NCI-H1694 treated with DMSO at 0.1 percent for 48 hours (cell line): Measurements from ENCODE around the gene KRT35.

Source experiments
- DNase-seq: peaks from one replicate; lab custom pipeline; 2025; lab: John Stamatoyannopoulos, UW

The KRT35 gene

GRCh38 chr17:41511716-41512115 is 30.8 kb upstream of the KRT35 start:
- DNase-seq = no peak

DNA sequence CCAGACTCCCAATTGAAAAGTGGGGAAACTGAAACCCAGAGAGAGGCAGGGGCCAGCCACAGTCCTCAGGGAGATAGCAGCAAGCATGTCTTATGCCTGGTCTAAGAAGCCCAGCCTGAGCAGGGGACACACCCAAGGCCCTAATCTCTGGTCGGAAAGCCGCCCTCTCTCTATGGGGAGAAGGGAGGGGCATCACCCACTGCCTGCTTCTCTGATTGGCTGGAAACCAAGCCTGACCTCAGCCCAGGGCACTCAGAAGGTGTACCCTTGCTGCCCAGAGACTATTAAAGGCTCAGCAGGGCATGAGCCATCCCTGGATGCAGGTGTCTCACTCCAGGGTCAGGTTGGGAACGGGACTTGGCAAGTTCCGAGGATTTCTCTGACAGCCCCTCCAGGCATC is 30.2 kb upstream of the KRT35 start:
- DNase-seq = no peak

DNA sequence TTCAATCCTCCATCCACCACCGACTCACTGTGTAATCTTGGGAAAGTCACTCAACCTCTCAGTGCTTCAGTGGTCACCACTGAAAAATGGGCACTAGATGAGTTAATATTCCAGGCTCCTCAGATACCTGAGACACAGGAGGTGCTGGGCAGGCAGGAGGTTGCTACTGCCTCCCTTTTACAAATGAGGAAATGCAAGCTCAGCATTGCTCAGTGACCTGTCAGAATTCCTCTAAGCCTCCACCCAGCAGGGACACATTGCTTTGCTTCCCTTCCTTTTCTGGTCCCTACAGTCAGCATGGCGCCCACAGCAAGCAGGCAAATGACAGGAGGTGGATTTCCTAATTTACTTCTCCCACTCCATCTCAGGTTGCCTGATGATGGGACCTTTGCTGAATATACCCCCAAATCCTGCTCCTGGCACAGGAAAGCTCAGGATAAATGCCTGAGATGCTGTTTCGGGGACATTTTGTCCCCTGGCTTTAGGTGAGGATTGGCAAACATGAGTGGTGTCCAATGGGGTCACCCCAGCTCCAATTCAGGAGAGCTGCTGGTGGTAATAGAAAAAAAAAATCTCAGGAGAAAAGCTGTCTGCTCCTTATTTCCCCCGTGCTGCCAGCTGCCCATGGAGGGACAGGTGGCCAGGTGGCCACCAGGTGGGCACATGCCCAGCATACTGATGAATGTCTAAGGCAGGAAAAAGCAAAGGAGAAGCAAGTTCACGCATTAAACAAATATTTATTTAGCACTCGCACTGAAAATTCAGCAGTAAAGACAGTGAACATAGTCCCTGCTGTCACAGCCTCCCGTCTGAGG is 29.5 kb upstream of the KRT35 start:
- no peak for DNase-seq

DNA sequence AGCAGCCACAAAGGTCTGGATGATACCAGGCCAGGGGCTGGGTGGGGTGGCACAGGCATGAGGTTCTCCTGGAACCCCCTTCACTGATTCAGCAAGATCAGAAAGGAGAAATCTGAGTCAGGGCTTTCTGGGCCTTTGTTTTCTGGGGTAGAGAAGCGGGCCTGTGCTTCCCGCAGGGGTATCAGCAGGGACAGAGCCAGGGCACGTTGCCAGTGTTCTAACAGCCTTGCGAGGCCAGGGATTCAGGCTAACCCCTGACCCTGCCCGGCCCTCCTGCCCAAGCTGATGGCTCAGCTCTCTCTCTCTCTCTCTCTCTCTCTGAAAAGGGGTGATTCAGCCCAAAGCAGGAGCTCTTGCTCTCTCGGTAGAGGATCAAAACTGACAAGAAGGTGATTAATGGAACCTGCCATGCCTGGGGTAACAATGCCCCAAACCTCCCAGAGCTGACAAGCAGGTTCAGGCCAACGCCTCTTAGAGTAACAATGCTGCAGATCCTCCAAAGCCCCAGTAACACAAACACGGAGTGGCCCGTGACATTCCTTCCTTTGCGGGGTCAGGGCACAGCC is 26.4 kb upstream of the KRT35 start:
- no peak for DNase-seq

GRCh38 chr17:41505809-41506767 is 25.1 kb upstream of the KRT35 start:
- no peak for DNase-seq

DNA sequence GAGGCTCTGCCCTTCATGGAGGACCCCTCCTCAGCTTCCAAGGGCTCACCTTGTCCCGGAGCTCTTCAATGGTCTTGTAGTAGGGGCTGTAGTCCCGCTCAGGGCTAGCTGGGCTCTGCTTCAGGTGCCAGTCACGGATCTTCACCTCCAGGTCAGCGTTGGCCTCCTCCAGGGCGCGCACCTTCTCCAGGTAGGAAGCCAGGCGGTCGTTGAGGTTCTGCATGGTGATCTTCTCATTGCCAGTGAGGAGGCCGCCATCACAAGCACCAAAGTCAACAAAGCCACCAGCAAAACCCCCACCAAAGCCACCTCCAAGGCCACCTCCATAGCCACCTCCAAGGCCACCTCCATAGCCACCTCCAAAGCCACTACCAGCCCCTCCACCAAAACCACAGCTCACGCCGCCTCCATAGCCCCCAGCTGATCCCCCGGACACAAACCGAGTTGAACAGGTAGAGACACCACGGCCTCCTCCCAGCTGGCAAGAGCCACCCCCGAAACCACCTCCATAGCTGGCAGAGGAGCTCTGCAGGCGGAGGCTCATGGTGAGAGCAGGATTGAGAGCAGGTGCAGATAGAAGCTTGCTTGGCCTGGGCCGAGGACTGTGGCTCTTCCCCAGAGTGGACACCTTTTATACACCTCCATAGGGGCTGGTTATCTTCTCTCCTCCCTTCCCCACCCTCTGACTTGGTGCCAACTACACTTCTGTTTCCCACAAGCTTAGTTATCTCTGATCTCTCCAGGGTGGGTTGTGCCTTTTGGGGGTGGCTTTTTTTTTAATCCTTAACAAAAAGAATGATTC is 24.3 kb upstream of the KRT35 start, which contains the start of gene KRT13:
KRT13 (minus strand) TSS at position 606 of the 802 bp plus-strand sequence; CDS start at position 544, 62 bp downstream.
- no peak for DNase-seq

GRCh38 chr17:41504246-41504977 is 23.5 kb upstream of the KRT35 start:
- no peak for DNase-seq

DNA sequence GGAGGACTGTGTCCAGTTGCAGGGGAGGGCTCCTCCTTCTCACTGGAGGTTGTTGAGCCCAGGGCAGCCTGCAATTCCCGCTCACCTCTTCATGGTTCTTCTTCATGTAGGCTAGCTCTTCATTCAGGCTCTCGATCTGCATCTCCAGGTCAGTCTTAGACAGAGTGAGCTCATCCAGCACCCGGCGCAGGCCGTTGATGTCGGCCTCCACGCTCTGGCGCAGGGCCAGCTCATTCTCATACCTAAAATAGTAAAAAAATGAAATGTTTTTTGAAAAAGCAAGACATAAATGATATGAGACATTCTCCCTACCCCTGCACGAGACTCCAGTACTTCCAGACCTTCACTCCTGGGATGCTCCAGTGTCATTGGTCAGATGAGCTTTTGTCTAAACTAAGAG is 22.3 kb upstream of the KRT35 start:
- no peak for DNase-seq

DNA sequence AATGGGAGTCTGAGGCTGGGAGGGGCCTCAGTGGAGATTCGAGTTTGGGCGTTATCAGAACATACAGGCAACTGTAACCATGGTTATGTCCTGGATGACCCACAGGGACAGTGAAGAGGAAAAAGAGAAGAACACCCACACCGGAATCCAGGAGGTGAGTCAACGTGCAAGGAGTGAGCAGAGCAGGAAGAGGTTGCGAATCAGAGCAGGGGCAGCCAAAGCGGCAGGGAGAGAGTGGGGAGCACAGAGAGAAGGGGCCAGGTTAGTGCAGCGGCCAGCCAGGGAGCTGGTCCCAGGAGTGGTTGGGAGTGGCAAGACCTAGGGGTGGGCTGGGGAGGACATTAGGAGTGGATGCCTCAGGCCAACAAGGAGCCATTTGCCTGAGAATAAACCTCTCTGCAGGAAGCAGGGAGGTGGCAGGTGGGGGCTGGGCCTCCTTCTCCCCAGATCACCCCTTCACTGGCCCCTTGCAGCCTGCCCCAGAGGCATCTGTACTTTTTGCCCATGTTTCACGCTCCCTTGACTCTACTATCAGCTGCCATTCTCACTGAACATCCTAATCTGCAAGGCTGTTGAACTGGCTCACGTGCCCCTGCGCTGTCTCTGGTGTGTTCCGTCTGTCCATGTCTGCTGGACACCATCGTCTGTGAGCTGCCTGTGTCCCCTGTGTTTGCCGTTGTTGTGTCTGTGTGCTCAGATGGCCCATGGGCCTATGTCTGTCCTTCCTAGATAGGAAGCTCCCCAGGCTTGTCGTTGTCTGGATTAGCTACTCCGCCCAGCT is 19.4 kb upstream of the KRT35 start:
- no peak for DNase-seq

DNA sequence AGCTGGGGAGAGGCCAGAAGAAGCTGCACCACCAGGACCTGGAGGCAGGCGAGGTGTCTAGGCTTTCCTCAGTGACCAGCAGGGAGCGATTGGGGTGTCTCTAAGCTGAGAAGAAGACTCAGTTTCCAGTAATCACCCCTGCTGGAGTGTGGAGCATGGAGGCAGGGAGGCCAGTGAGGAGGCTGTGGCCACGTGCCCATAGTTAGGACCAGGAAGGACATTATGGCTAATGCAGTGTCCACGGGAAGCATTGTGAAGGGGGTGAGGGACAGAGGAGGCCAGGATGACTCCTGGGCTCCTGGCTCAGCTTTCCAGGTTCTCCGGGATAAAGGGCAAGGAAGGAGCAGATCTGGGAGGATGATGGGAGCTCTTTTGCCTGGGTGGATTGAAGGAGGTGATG is 18.8 kb upstream of the KRT35 start:
- DNase-seq = no peak

- DNase-seq = no peak
Observed at GRCh38 chr17:41498276-41498675, 17.3 kb upstream of the KRT35 start.

- DNase-seq = peak; percentile 47
Observed at GRCh38 chr17:41496803-41497484, 16.0 kb upstream of the KRT35 start.

GRCh38 chr17:41494524-41494923 is 13.6 kb upstream of the KRT35 start:
- DNase-seq = no peak

GRCh38 chr17:41492771-41493170 is 11.8 kb upstream of the KRT35 start:
- no peak for DNase-seq

GRCh38 chr17:41492351-41492750 is 11.4 kb upstream of the KRT35 start:
- no peak for DNase-seq

DNA sequence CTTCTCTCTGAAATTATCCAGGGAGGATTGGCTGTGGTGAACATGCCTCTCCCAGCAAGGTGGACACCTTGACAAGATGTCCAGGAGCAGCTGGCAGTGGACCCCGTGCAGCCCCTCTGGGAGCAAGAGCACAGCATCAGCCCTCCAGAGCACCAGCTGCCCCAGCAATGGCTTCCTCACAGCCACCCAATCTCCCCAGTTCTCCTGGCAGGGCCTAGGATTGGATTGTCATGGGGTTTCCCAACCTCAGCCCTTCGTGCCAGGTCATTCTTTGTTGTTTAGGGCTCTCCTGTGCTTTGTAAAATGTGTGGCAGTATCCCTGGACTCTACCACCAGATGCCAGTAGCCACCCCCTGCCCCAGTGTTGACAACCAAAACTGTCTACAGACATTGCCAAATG is 10.5 kb upstream of the KRT35 start:
- no peak for DNase-seq

DNA sequence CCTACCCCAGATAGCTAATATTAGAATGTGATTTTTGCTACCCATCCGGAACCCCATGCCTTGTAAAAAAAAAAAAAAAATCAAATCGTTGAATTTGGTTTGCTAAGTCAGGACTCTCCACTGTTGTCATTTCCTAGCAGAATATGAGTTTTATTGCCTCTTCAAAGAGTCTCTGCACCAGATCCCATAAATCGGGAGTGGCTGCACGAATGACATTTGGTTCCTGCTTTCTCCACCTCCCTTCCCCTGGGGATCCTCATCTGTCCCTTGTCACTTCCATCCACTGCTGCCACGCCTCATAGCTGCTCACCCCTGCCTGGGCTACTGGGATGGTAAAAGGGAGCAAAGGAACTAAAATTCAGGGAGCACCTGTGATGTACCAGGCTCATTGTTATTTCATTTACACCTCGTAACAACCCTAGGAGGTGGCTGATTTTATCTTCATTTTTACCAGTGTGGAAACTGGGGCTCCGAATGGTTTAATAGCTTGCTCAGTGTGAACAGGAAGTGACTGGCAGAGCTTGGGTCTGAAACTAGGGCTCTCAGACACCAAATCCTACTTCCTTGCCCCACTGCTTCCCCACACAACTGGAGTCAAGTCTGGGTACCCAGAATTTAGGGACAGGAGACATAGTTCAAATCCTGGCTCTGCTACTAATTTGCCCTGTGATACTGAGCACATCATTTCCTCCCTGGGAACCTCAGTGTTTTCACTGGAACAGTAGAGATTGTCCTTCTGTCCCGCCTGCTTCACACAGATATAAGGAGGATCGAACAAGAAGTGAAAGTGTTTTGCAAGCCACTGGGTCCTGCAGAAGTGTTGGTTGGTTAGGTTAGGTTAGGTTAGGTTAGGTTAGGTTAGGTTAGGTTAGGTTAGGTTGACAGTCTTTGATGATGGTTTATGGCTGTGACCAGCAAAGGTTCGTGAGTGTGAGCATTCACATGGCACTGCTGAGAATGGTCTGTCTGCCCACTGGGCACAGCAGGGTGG is 9.3 kb upstream of the KRT35 start:
- DNase-seq = no peak

DNA sequence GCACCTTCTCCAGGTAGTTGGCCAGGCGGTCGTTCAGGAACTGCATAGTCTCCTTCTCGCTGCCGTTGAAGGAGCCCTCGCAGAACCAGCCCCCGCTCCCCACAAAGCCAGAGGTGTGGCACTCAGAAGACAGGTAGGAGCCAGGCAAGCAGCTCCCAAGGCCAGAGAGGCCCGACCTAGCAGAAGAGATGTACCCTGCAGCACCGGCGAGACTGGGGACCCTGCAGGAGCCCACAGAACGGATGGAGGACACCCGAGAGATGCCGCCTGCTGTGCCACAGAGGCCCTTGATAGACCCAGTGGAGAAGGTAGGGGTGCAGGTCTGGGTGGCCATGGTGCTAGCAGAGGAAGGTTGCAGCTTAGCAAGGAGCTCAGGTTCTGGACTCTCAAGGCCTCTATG is 8.6 kb upstream of the KRT35 start, which contains the start of gene KRT36:
KRT36 (minus strand) TSS at position 380 of the 400 bp plus-strand sequence; CDS start at position 334, 46 bp downstream.
- no peak for DNase-seq
